SK-N-MC (cell line): ENCODE results near the gene SERPING1.

Experiments
- DNase-seq: peaks from one replicate; pipeline ENCODE4 v3.0.0-alpha.2; 2011; ENCODE audit warnings: low read depth, low spot score
- H3K27ac ChIP-seq: fragments of 200-600 bp; sonication (generic); 2 replicates; pipeline ENCODE4 v1.5.1; 2016; ENCODE audit warnings: mixed run types
- H3K36me3 ChIP-seq: fragments of 200-600 bp; sonication (generic); 2 replicates; pipeline ENCODE4 v1.6.1; 2017; ENCODE audit warnings: antibody characterized with exemption, low read length, mixed read lengths; ENCODE audit not compliant: insufficient read depth
- H3K4me3 ChIP-seq: fragments of 200-600 bp; sonication (generic); 2 replicates; pipeline ENCODE4 v1.5.1; 2016
- H3K9ac ChIP-seq: fragments of 200-600 bp; sonication (generic); 2 replicates; pipeline ENCODE4 v1.8.0; 2017; ENCODE audit warnings: mixed run types, mixed read lengths; ENCODE audit not compliant: insufficient read length
- H3K9me3 ChIP-seq: fragments of 200-600 bp; sonication (generic); 2 replicates; pipeline ENCODE4 v1.6.1; 2017; ENCODE audit warnings: low read depth, mild to moderate bottlenecking, antibody characterized with exemption, low read length, moderate library complexity, mixed read lengths
- EZH2 ChIP-seq: fragments of 200-600 bp; sonication (generic); IDR thresholded peaks from one replicate; pipeline ENCODE4 v1.6.1; 2017; ENCODE audit warnings: antibody characterized with exemption
- FOXP2 ChIP-seq: optimal IDR thresholded peaks from 2 replicates; pipeline ENCODE3; 2011; ENCODE audit warnings: mild to moderate bottlenecking, moderate library complexity; ENCODE audit not compliant: insufficient read depth; ENCODE audit errors: extremely low read length, control extremely low read depth
- POLR2AphosphoS5 ChIP-seq: IDR thresholded peaks from 2 replicates; pipeline ENCODE4 v1.6.1; 2012; ENCODE audit warnings: mild to moderate bottlenecking, low read depth, low read length, borderline replicate concordance

SERPING1 gene

GRCh38 chr11:57586711-57587245, 10.7 kb upstream of the SERPING1 start:
- H3K9me3 ChIP-seq, result no peaks in the 10 kb centered on the region
- H3K27ac ChIP-seq, result no peak overlapping the region
- H3K36me3 ChIP-seq, result no peaks in the 10 kb centered on the region
- TF ChIP-seq POLR2AphosphoS5 (no peak), FOXP2 (no peak)
- H3K9ac ChIP-seq, result no peak overlapping the region
- no peak for DNase-seq
- H3K4me3 ChIP-seq, result no peak overlapping the region

GRCh38 chr11:57588046-57588710, 9.3 kb upstream of the SERPING1 start:
- H3K9me3 ChIP-seq, result no peaks in the 10 kb centered on the region
- H3K9ac ChIP-seq, result no peak overlapping the region
- no peak for TF ChIP-seq POLR2AphosphoS5
- TF ChIP-seq FOXP2, result no peak
- no peak for TF ChIP-seq EZH2
- no peak for DNase-seq
- no peaks in the 10 kb centered on the region for H3K36me3 ChIP-seq
- H3K4me3 ChIP-seq, result no peak overlapping the region
- no peak overlapping the region for H3K27ac ChIP-seq

GRCh38 chr11:57596266-57596885, 1.1 kb upstream of the SERPING1 start:
- Histone ChIP-seq H3K4me3 (no peak overlapping the region), H3K36me3 (no peaks in the 10 kb centered on the region), H3K27ac (no peak overlapping the region), H3K9ac (no peak overlapping the region), H3K9me3 (no peaks in the 10 kb centered on the region)
- TF ChIP-seq FOXP2 (no peak), EZH2 (no peak), POLR2AphosphoS5 (no peak)
- no peak for DNase-seq

GRCh38 chr11:57597916-57598830, 688 bp downstream of the SERPING1 start:
- H3K4me3 ChIP-seq, result peak overlapping the region; percentile 87
- H3K27ac ChIP-seq, result no peak overlapping the region
- no peak for DNase-seq
- H3K9ac ChIP-seq, result peak overlapping the region; percentile 66
- no peaks in the 10 kb centered on the region for H3K9me3 ChIP-seq
- TF ChIP-seq EZH2, result no peak
- TF ChIP-seq POLR2AphosphoS5, result peak; percentile 56
- no peaks in the 10 kb centered on the region for H3K36me3 ChIP-seq

GRCh38 chr11:57598831-57599155, 1.3 kb downstream of the SERPING1 start:
- no peak for DNase-seq
- Histone ChIP-seq H3K9me3 (no peaks in the 10 kb centered on the region), H3K9ac (no peak overlapping the region), H3K36me3 (no peaks in the 10 kb centered on the region), H3K27ac (no peak overlapping the region), H3K4me3 (peak overlapping the region; percentile 87)
- TF ChIP-seq FOXP2 (no peak), POLR2AphosphoS5 (no peak), EZH2 (no peak)

GRCh38 chr11:57599381-57599780, 1.9 kb downstream of the SERPING1 start:
- no peaks in the 10 kb centered on the region for H3K9me3 ChIP-seq
- H3K4me3 ChIP-seq, result no peak overlapping the region
- H3K36me3 ChIP-seq, result no peaks in the 10 kb centered on the region
- no peak overlapping the region for H3K9ac ChIP-seq
- DNase-seq, result no peak
- no peak for TF ChIP-seq EZH2
- TF ChIP-seq POLR2AphosphoS5, result no peak
- no peak for TF ChIP-seq FOXP2
- H3K27ac ChIP-seq, result no peak overlapping the region

- no peaks in the 10 kb centered on the region for H3K9me3 ChIP-seq
- no peak for DNase-seq
- no peak overlapping the region for H3K27ac ChIP-seq
- no peak overlapping the region for H3K4me3 ChIP-seq
- TF ChIP-seq EZH2, result no peak
- TF ChIP-seq POLR2AphosphoS5, result no peak
- TF ChIP-seq FOXP2, result no peak
- no peak overlapping the region for H3K9ac ChIP-seq
- H3K36me3 ChIP-seq, result no peaks in the 10 kb centered on the region
These were observed 3.8 kb downstream of the SERPING1 start for GRCh38 chr11:57601297-57601696.

GRCh38 chr11:57604296-57605027, 7.0 kb downstream of the SERPING1 start:
- no peak for TF ChIP-seq FOXP2
- no peak for TF ChIP-seq POLR2AphosphoS5
- no peak for TF ChIP-seq EZH2
- no peak overlapping the region for H3K9ac ChIP-seq
- no peak for DNase-seq

More at GRCh38 chr11:57604296-57605027, 7.0 kb downstream of the SERPING1 start:
- Histone ChIP-seq H3K27ac (peak overlapping the region; percentile 64; the same call in 1 of the 2 replicates), H3K9me3 (no peaks in the 10 kb centered on the region), H3K4me3 (no peak overlapping the region), H3K36me3 (no peaks in the 10 kb centered on the region)
